Fibroblast of the conjunctiva (primary cell): ENCODE data around the gene ATP2C2.
"Not testable (repeated sequence)": the region's sequence is repeated elsewhere in the genome, so short reads cannot be mapped to it uniquely, and the experiment has no call there.

Experiments
- DNase-seq: peaks from one replicate; pipeline ENCODE4 v3.0.0-alpha.2; 2010; ENCODE audit warnings: low read depth

The ATP2C2 gene

GRCh38 chr16:84341528-84342295, 26.6 kb upstream of the ATP2C2 start:
- no peak for DNase-seq

GRCh38 chr16:84343800-84344199, 24.5 kb upstream of the ATP2C2 start:
- DNase-seq = not testable (repeated sequence)

- DNase-seq = no peak
Observed at GRCh38 chr16:84344781-84345180, 23.6 kb upstream of the ATP2C2 start.

GRCh38 chr16:84347161-84347560, 21.2 kb upstream of the ATP2C2 start:
- DNase-seq = no peak

GRCh38 chr16:84348386-84348888, 19.9 kb upstream of the ATP2C2 start:
- DNase-seq = no peak

- DNase-seq = no peak
Observed at GRCh38 chr16:84349862-84350684, 18.3 kb upstream of the ATP2C2 start.

- no peak for DNase-seq
Observed at GRCh38 chr16:84350685-84351400, 17.5 kb upstream of the ATP2C2 start.

GRCh38 chr16:84351630-84352029, 16.7 kb upstream of the ATP2C2 start:
- DNase-seq = no peak

GRCh38 chr16:84354306-84354705, 14.0 kb upstream of the ATP2C2 start:
- DNase-seq = no peak

- no peak for DNase-seq
Observed at GRCh38 chr16:84355149-84355548, 13.2 kb upstream of the ATP2C2 start.

GRCh38 chr16:84356176-84356575, 12.2 kb upstream of the ATP2C2 start:
- DNase-seq = no peak

- DNase-seq = no peak
Observed at GRCh38 chr16:84356591-84357116, 11.7 kb upstream of the ATP2C2 start.

- no peak for DNase-seq
Observed at GRCh38 chr16:84357191-84357651, 11.1 kb upstream of the ATP2C2 start.

- DNase-seq = no peak
Observed at GRCh38 chr16:84358601-84359295, 9.6 kb upstream of the ATP2C2 start.

GRCh38 chr16:84359326-84359725, 9.0 kb upstream of the ATP2C2 start:
- no peak for DNase-seq

GRCh38 chr16:84360170-84360569, 8.2 kb upstream of the ATP2C2 start:
- no peak for DNase-seq

- no peak for DNase-seq
Observed at GRCh38 chr16:84360748-84361147, 7.6 kb upstream of the ATP2C2 start.

GRCh38 chr16:84361546-84361945, 6.8 kb upstream of the ATP2C2 start:
- no peak for DNase-seq

- DNase-seq = no peak
Observed at GRCh38 chr16:84362471-84362941, 5.8 kb upstream of the ATP2C2 start.

- no peak for DNase-seq
Observed at GRCh38 chr16:84366208-84366607, 2.1 kb upstream of the ATP2C2 start.

GRCh38 chr16:84367297-84367680, 1.0 kb upstream of the ATP2C2 start:
- no peak for DNase-seq
